ENCODE measurements around the gene MYH7B.

Gene MYH7B

DNA sequence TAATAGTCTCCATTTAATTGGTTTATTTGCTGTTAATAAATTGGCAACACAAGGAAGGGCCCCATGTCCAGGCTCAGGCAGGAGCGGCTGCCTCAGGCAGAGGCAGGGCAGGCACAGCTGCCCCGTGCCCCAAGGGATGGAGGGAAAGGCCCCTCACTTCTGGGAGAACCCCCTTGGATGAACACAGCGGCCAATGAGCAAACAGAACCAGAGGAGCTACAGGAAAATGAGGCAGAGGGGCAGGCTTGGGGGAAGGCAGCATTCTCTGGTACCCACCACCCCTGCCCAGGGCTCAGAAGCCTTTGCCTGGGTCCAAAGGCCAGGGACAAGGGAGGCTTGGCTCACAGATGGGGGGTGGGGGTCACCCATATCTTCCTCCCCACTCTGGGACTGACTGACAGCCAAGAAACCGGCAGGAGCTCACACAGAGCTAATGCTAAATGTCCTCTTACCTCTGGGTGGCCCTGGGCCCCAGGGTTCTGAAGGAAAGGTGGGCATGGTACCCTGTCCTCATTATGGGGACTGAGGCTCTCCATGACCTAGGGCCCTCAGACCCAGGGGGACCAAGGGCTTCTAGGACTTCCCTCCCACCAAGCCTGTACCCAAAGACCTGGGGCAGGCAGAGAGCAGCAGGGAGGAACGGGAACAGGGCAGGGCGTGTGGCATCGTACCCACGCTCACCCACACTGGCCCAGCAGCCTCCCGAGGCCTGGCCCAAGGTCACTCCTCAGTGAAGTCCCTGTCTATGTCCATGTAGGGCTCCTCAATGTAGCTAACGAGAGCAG, 47.0 kb downstream of the MYH7B start:
- Histone ChIP-seq H3K36me3 (replicated peaks; ENCODE audit: low read depth, low read length) (peaks cover 42% of the 10 kb centered on the region), H3K9ac (ENCODE audit: low read length) (no peak overlapping the region), H3K27me3 (ENCODE audit: low read depth, low read length) (no peaks in the 10 kb centered on the region), H3K4me2 (ENCODE audit: low read length) (no peak overlapping the region), H3K9me3 (ENCODE audit: insufficient read depth, low read length) (no peaks in the 10 kb centered on the region), H3K79me2 (ENCODE audit: low read length) (no peaks in the 10 kb centered on the region), H3K27ac (ENCODE audit: low read length) (no peak overlapping the region), H3K4me3 (ENCODE audit: low read length) (no peak overlapping the region), H2AFZ (ENCODE audit: low read depth, low read length) (no peak overlapping the region), H3K4me1 (ENCODE audit: low read length) (no peaks in the 10 kb centered on the region), H4K20me1 (ENCODE audit: insufficient read depth, low read length) (no peaks in the 10 kb centered on the region)
- TF ChIP-seq, protein P1, sequence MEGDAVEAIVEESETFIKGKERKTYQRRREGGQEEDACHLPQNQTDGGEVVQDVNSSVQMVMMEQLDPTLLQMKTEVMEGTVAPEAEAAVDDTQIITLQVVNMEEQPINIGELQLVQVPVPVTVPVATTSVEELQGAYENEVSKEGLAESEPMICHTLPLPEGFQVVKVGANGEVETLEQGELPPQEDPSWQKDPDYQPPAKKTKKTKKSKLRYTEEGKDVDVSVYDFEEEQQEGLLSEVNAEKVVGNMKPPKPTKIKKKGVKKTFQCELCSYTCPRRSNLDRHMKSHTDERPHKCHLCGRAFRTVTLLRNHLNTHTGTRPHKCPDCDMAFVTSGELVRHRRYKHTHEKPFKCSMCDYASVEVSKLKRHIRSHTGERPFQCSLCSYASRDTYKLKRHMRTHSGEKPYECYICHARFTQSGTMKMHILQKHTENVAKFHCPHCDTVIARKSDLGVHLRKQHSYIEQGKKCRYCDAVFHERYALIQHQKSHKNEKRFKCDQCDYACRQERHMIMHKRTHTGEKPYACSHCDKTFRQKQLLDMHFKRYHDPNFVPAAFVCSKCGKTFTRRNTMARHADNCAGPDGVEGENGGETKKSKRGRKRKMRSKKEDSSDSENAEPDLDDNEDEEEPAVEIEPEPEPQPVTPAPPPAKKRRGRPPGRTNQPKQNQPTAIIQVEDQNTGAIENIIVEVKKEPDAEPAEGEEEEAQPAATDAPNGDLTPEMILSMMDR (IDR thresholded peaks at IDR 0.05; ENCODE audit: low read depth, low read length) = no peak; the same call in 1 of the 2 replicates
- TF ChIP-seq EZH2phosphoT487 (IDR thresholded peaks at IDR 0.05; ENCODE audit: low read depth) = no peak

DNA sequence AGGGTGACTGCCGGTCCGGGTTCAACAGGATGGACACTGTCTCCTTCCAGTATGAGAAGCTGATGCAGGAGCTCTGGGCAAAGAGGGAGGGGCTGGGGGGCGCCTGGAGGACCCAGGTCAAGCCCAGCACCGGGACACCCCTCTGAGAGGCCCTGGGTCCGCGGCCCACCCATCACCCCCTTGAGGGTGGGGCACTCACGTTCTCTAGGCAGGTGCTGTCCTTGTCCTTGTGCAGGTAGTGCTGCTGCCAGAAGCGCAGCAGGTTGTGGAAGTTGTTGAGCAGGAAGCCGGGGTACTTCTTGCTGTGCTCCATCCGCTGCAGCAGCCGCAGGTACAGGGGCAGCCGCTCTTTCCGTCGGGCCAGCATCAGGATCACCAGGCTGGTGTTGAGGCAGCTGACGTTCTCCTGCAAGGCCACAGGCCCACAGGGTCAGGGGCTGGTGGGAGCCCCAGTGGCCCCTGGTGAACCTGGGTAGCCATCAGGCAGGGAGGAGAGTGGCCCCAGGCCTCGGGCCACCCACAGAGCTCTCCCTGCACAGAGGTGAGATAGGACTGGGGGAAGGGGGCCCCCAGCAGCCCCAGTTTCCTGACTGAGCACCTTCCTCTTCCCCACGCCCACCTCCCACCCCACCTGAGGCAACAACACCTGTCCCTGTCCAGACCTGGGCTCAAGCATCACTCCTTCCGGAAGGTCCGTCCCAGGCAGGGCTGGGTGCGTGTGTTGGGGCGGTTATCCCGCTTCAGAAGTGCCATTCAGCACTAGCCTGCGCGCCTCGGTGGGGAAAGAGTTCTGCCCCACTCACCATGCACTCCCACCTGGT, 47.8 kb downstream of the MYH7B start:
- Histone ChIP-seq H3K4me3 (ENCODE audit: low read length) (no peak overlapping the region), H4K20me1 (ENCODE audit: insufficient read depth, low read length) (no peaks in the 10 kb centered on the region), H3K9ac (ENCODE audit: low read length) (no peak overlapping the region), H3K27me3 (ENCODE audit: low read depth, low read length) (no peaks in the 10 kb centered on the region), H3K27ac (ENCODE audit: low read length) (no peak overlapping the region), H3K79me2 (ENCODE audit: low read length) (no peaks in the 10 kb centered on the region), H3K9me3 (ENCODE audit: insufficient read depth, low read length) (no peaks in the 10 kb centered on the region), H2AFZ (ENCODE audit: low read depth, low read length) (no peak overlapping the region), H3K4me2 (ENCODE audit: low read length) (no peak overlapping the region), H3K4me1 (ENCODE audit: low read length) (no peaks in the 10 kb centered on the region), H3K36me3 (replicated peaks; ENCODE audit: low read depth, low read length) (peaks cover 50% of the 10 kb centered on the region)
- TF ChIP-seq EZH2phosphoT487 (IDR thresholded peaks at IDR 0.05; ENCODE audit: low read depth) = no peak
- TF ChIP-seq, protein P1 (IDR thresholded peaks at IDR 0.05; ENCODE audit: low read depth, low read length) = no peak

DNA sequence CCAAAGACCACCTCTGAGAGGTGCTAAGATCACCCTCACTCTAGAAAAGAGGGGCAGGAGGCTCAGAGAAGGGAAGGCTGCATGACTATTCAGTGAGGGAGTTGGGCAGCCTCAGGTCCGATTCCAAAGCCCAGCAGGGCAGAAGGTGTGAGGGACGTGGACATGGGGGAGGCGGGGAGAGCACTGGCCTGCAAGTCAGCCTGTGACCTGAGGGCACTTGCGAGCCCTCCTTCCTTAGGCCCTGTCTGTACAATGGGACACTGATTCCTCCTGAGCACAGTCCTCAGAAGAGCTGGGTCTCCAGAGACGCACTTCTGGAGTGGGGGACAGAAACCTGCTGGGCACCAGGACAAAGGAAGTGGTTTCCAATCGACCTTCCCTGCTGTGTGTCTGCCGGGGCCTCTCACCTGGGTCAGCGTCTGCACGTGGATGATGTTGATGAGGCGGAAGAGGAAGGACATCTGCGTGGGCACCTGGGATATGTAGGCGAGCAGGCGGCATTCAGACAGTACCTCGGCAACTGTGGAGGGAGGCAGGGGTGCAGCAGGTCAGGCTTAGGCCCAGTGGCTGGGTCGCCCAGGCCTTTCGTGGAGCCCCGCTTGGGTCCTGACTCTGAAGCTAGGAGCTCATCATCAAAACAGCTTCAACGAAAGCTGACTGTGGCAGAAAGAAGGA, 48.5 kb downstream of the MYH7B start:
- no peak overlapping the region for H3K27ac ChIP-seq (ENCODE audit: low read length)
- no peak overlapping the region for H2AFZ ChIP-seq (ENCODE audit: low read depth, low read length)
- no peaks in the 10 kb centered on the region for H3K9me3 ChIP-seq (ENCODE audit: insufficient read depth, low read length)
- H3K9ac ChIP-seq (ENCODE audit: low read length) = no peak overlapping the region
- no peak overlapping the region for H3K4me2 ChIP-seq (ENCODE audit: low read length)
- H3K4me3 ChIP-seq (ENCODE audit: low read length) = no peak overlapping the region
- no peaks in the 10 kb centered on the region for H3K79me2 ChIP-seq (ENCODE audit: low read length)
- H3K27me3 ChIP-seq (ENCODE audit: low read depth, low read length) = no peaks in the 10 kb centered on the region
- H3K4me1 ChIP-seq (ENCODE audit: low read length) = no peaks in the 10 kb centered on the region
- TF ChIP-seq EZH2phosphoT487 (IDR thresholded peaks at IDR 0.05; ENCODE audit: low read depth) = no peak
- TF ChIP-seq, protein P1 (IDR thresholded peaks at IDR 0.05; ENCODE audit: low read depth, low read length) = no peak
- no peaks in the 10 kb centered on the region for H4K20me1 ChIP-seq (ENCODE audit: insufficient read depth, low read length)
- peaks cover 52% of the 10 kb centered on the region for H3K36me3 ChIP-seq (replicated peaks; ENCODE audit: low read depth, low read length)
